T-helper 2 cell (primary cell): ENCODE measurements around the gene RDM1.

Experiments used
- DNase-seq, 5 experiments: peaks; one replicate each; pipeline versions ENCODE4 v3.0.0 to v3.0.0-alpha.2; 2012 to 2022

Gene RDM1

GRCh38 chr17:35870906-35871819 lies 59.4 kb downstream of the RDM1 start:
- DNase-seq: peak in 1 of 5 experiments; percentile 39

GRCh38 chr17:35868737-35869136 lies 61.8 kb downstream of the RDM1 start, which contains the start of gene HEATR9:
Gene HEATR9 (minus strand): TSS chr17:35868891. CDS start chr17:35868742, 149 bp downstream.
- no peak for DNase-seq
